ENCODE data around the gene FGF6. TPM values are rescaled to one million over a fixed set of nuclear protein-coding genes. Genes with fewer than 3 reads are reported as not detected.

Gene FGF6
- not detected for total RNA-seq (2021; ENCODE audit: unreplicated experiment)
- not detected for polyA plus RNA-seq (2012; ENCODE audit: insufficient read length)
- Bru-seq, nascent RNA: not detected
- BruChase-seq, experiment 1, labeled RNA remaining after a 2-hour chase: percentile 7 among the genes with signal in this experiment
- BruChase-seq, experiment 2, labeled RNA remaining after a 6-hour chase: not detected
- long read RNA-seq: 0 reads

- CTCF ChIA-PET: no interaction called here
- H3K9me3 ChIP-seq (ENCODE audit: control insufficient read depth, insufficient read depth, low read depth, low read length): no peaks in the 10 kb centered on the region
- no peak within 1 kb of the TSS for H3K4me3 ChIP-seq (ENCODE audit: low read depth in 2 of 2, low read length in 2 of 2)
- ATAC-seq (no peak), DNase-seq (ENCODE audit: low read depth, low spot score) (no peak)
- H3K4me1 ChIP-seq (ENCODE audit: control insufficient read depth, insufficient read depth, low read length): no peaks in the 10 kb centered on the region
- intact Hi-C loops (cut with micrococcal nuclease; ENCODE audit: unreplicated experiment) (no loop called here), in situ Hi-C loops (cut with HindIII; ENCODE audit: low pct_unique_long_range_greater_than_20kb, low sequenced_read_pairs) (no loop called here)
- no TSS peak for BruUV-seq (replicated peaks)
- H3K36me3 ChIP-seq (ENCODE audit: control insufficient read depth, insufficient read depth, low read length): no peaks in the 10 kb centered on the region
- no peaks in the 10 kb centered on the region for H3K27me3 ChIP-seq (ENCODE audit: control insufficient read depth, insufficient read depth, low read length)
- TF ChIP-seq POLR2AphosphoS5 (IDR thresholded peaks at IDR 0.05; ENCODE audit: low read depth, low read length): no peak
- TF ChIP-seq REST (IDR thresholded peaks at IDR 0.05; ENCODE audit: insufficient read depth in 1 of 2, low read depth in 2 of 2, low read length in 1 of 2): no peak
- no peak for TF ChIP-seq TCF7L2 (IDR thresholded peaks at IDR 0.05; ENCODE audit: low read depth, low read length)
- TF ChIP-seq CTCF (IDR thresholded peaks at IDR 0.05): no peak
- TF ChIP-seq SIN3A (IDR thresholded peaks at IDR 0.05; ENCODE audit: borderline replicate concordance, insufficient read depth, low read depth, low read length): no peak
- POLR2A ChIA-PET: no interaction called here
- no peak within 1 kb of the TSS for H3K27ac ChIP-seq (ENCODE audit: low read length)
Observed at GRCh38 chr12:4445156-4446101, at the start of gene FGF6. Gene FGF6 (minus strand): TSS chr12:4445815. CDS start chr12:4445570, 245 bp downstream.

GRCh38 chr12:4490973-4491372 is 45.4 kb upstream of the FGF6 start:
- ATAC-seq (no peak), DNase-seq (ENCODE audit: low read depth, low spot score) (no peak)
- intact Hi-C loops (cut with micrococcal nuclease; ENCODE audit: unreplicated experiment) (no loop called here), in situ Hi-C loops (cut with HindIII; ENCODE audit: low pct_unique_long_range_greater_than_20kb, low sequenced_read_pairs) (no loop called here)
- Histone ChIP-seq H3K9me3 (ENCODE audit: control insufficient read depth, insufficient read depth, low read depth, low read length) (no peaks in the 10 kb centered on the region), H3K4me3 (ENCODE audit: low read depth in 2 of 2, low read length in 2 of 2) (no peak overlapping the region), H3K36me3 (ENCODE audit: control insufficient read depth, insufficient read depth, low read length) (no peaks in the 10 kb centered on the region; the same call in 1 of the 2 replicates), H3K27me3 (ENCODE audit: control insufficient read depth, insufficient read depth, low read length) (no peaks in the 10 kb centered on the region), H3K27ac (ENCODE audit: low read length) (no peak overlapping the region), H3K4me1 (ENCODE audit: control insufficient read depth, insufficient read depth, low read length) (no peaks in the 10 kb centered on the region)
- ChIA-PET CTCF (no interaction called here), POLR2A (no interaction called here)
- BruUV-seq (replicated peaks): no TSS peak
- TF ChIP-seq REST (IDR thresholded peaks at IDR 0.05; ENCODE audit: insufficient read depth in 1 of 2, low read depth in 2 of 2, low read length in 1 of 2) (no peak), TCF7L2 (IDR thresholded peaks at IDR 0.05; ENCODE audit: low read depth, low read length) (no peak), POLR2AphosphoS5 (IDR thresholded peaks at IDR 0.05; ENCODE audit: low read depth, low read length) (no peak), SIN3A (IDR thresholded peaks at IDR 0.05; ENCODE audit: borderline replicate concordance, insufficient read depth, low read depth, low read length) (no peak), CTCF (IDR thresholded peaks at IDR 0.05) (no peak)
